GM21825 (cell line): ENCODE measurements around the gene OSTF1.

Source experiments
- ATAC-seq: cut with Tn5 transposase; IDR thresholded peaks from one replicate; pipeline ENCODE4 v1.9.1; 2021; ENCODE audit warnings: mild to moderate bottlenecking, moderate library complexity; ENCODE audit not compliant: unreplicated experiment

OSTF1 gene, protein sequence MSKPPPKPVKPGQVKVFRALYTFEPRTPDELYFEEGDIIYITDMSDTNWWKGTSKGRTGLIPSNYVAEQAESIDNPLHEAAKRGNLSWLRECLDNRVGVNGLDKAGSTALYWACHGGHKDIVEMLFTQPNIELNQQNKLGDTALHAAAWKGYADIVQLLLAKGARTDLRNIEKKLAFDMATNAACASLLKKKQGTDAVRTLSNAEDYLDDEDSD

DNA sequence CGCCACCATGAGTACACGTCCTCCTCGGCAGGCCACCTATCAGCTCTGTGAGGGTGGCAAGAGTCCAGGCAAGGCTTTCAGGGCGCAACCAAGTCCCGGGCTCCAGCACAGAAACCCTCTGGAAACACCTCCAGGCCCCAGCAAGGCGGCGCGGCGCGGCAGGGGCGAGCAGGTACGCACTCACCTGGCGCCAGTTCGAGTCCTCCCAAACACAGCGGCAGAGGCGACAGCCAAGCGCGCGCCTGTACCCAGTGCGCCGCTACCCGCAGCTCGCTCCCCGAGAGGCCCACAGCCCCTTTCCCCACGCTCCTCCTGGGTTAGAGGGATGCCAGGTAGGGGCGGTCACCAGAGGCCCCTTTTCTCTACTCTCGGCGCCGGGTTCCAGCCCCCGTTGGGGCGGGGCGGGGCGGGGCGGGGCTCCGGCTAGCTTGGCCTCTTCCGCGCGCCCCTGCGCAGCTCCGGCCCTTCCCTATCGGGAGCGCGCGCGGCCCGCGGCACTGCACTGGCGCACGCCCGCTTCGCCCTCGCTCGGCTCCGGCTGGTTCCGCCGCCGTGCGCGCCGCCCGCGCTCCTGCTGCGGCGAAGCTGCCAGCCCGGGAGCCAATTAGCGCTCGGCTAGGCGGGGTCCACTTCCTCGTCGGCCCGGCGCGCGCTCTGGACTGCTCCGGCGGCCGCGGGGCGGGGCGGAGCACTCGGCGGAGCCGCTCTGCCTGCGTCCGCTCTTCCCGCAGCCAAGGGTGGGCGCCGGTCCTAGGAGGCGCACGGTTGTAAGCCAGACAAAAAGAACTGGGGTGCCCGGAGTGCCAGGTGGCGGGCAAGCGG, at the start of gene OSTF1, which contains the start of gene NMRK1:
OSTF1 (plus strand) TSS at position 691 of the 822 bp plus-strand sequence. CDS start 179 bp downstream, outside the sequence.
NMRK1 (minus strand) TSS at position 332 of the 822 bp plus-strand sequence. CDS start 5,040 bp downstream, outside the sequence.
- ATAC-seq, result peak; percentile 89

DNA sequence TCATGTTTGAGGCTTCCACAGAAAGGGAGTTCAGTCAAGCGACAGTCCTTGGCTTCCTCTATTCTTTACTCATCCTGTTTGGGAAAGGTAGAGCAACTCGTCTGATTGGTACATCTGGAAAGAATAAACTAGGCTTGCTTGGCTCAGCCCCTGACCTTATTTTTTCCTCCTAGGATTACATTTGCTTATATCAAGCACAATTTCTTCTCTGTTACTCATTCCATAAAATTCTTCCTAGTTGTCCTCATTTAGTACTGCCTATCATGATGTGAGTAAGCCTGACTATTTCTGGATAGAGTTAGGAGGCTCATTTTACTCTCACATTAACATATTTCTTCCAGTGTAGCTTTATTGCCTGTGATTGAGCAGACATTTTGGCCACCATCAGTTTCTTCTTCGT, 49.3 kb upstream of the OSTF1 start:
- no peak for ATAC-seq

DNA sequence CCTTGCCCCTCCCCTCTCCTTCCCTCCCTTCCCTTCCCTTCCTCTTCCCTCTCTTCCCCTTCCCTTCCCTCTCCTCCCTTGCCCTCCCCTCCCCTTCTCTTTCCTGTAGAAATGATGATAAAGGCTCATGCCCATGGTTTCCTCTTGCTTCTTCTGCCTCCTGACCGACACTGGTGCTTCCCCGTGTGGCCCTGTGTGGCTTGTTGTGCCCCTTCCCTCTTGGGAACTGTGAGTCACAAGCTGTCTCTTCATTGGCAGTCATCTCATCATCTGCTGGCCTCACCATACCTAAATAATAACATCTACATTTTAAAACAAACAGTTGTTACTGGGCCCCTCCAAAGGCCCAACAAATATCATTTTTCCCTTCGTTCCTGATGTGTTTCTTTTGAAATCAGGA, 48.5 kb upstream of the OSTF1 start:
- peak; percentile 78 for ATAC-seq

DNA sequence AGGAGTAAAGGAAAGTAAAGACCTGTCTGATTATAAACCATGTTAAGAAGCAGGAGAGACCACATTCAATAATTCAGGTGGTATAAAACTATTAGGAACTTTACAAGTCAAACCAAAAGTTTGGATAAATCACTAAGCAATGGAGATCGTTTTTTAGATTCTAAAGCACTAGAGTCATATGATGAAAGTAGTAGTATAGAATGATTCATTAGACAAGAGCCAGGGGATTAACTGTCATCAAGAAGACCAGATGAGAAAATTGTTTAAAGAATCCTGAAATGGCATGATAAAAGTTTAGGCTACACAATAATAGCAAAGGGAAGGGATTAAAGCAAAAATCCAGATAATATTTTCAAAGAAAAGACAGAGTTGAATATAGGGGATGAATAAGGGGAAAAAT, 47.3 kb upstream of the OSTF1 start:
- no peak for ATAC-seq

DNA sequence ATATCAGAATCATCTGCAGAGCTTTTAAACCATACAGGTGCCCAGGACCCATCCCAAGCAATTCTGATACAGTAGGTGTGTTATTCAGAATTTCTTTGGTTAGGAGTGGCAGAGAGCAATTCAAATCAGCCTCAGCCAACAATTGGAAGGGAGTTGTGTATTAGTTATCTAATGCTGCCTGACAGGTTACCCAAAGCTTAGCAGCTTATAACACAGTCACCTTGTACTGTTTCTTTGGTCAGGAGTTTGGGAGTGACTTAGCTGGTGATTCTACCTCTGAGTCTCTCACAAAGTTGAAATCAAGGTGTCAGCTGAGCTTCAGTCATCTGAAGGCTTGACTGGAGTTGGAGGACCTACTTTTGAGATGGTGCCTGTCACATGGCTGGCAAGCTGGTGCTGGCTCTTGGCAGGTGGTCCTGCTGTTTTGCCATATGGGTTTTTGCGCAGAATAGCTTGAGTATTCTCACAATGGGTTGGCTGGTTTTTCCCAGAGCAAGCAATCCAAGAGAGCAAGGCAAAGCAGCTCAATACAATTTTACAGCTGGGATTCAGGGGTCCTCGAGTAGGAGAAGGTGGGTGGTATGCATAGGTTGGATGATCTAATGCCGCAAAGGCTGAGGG, 41.5 kb upstream of the OSTF1 start:
- ATAC-seq, result no peak

DNA sequence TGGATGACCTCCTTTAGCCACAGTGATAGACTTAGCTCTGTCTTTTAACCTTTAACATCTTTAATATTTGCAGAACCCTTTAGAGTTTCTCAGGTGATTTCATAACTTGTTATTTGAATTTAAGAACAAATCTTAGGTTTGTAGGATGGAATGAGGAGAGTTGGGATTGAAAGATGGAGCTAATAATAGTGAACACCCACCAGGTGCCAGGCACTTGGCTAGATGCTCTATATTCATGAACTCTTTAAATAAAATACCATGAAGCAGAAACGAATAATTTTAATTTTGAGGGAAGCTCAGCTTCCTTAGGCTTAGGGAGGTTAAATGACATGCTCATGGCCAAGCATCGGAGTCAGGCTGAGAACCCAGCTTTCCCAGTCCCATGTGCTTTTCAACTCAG, 40.8 kb upstream of the OSTF1 start:
- no peak for ATAC-seq

DNA sequence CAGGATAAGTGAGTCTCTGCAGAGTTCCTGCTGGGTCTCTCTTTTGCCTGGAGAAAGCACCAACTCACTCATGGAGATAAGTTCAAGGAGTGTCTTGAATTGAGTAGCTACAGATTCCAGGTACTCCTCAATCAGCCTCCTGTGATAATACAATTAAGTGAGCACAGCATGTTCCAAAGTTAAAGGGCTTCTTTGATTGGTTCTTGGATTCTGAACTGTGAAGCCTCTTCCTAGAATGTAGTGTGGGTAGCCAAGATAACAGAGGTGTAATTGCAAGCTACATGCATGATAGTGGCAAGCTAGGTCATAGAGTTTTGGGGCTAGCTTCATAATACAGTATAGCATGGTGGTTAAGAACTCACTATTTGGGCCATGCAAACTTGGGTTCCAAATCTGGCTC, 37.0 kb upstream of the OSTF1 start:
- ATAC-seq, result no peak

DNA sequence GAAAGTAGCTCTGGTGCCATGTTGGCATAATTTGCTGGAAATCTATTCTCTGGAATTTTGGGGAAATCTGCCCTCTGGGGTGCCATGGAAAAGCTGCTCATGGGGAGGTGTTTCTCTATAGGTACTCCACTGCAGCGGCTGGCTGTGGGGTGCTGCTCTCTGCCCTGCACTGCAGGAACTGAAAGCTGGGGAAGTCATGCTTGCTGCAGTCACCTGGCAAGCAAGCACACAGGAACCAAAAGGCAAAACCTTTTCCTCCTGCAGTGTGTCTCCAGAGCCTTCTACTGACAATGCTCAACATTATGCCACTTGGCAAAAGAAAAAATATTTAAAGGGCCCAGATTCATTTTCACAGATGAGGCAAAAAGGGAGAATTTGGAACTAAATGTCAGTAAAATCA, 34.4 kb upstream of the OSTF1 start:
- ATAC-seq, result peak; percentile 83

DNA sequence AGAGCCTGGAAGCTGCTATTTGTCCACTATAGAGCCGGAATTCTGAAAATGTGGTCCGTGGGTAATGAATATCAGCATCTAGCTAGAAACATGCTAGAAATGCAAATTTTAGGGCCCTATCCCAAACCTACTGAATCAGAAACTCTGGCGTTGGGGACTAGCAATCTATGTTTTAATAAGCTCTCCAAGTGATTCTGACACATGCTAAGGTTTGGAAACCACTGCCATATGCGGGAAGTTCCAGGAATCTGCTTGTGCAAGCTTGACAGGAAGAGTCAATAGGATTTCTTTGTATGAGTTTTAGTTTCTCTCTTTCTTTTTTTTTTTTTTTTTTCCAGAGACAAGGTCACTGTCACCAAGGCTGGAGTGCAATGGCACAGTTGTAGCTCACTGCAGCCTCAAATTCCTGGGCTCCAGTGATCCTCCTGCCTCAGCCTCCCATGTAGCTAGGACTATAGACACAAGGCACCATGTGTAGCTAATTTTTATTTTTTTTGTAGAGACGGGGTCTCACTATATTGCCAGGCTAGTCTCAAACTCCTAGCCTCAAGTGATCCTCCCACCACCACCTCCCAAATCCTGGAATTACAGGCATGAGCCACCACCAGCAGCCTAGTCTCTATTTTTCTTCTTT, 33.8 kb upstream of the OSTF1 start:
- no peak for ATAC-seq

DNA sequence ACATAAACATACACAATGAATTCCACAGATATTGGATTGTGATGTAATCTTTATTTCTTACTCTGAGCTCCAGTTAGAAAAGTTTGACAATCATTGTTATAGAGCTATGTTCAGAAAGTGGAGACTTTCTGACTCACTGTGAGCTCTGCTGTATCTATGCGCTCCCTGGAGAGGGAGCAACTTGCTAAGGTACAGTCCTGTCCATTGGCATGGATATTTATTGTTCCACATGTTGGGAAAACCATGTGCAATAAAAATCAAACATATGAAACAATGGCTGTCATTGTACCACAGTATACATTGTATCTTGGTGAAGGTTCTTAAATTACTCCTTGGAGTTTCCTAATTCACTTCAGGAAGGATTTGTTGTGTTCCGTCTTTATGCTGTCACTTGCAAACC, 27.1 kb upstream of the OSTF1 start:
- no peak for ATAC-seq

DNA sequence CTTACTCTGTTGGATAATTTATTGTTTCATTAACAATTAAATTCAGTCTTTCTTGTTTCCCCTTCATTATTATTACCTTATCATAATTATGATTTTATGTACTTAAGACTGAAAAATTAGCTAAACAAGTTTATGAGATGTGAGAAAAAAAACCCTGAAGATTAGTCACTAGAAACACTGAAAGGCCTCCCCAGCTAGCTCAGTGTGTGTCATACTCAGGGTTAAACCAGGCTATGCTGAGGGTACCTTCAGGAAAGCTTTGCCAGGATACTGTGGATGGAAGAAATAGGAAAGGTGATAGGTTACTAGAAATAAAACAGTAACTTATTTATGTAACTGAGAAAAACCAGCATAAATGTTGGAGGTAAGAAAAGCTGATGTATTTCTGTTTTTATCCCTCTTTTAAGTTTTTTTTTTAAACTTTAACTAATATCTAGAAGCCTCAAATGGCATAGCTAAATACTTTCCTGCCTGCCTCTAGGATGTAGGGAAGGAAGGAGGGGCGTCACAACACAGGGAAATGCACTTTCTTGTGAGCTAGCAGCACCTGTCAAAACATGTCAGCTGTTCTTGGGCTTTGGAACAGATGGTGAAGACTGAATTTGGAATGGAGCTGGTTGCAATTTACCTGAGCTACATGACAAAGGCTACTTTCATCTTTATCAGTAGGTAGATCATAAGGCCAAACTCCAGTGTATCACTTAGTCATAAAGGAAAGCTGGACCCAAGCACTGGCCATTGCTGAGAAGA, 24.6 kb upstream of the OSTF1 start:
- no peak for ATAC-seq

DNA sequence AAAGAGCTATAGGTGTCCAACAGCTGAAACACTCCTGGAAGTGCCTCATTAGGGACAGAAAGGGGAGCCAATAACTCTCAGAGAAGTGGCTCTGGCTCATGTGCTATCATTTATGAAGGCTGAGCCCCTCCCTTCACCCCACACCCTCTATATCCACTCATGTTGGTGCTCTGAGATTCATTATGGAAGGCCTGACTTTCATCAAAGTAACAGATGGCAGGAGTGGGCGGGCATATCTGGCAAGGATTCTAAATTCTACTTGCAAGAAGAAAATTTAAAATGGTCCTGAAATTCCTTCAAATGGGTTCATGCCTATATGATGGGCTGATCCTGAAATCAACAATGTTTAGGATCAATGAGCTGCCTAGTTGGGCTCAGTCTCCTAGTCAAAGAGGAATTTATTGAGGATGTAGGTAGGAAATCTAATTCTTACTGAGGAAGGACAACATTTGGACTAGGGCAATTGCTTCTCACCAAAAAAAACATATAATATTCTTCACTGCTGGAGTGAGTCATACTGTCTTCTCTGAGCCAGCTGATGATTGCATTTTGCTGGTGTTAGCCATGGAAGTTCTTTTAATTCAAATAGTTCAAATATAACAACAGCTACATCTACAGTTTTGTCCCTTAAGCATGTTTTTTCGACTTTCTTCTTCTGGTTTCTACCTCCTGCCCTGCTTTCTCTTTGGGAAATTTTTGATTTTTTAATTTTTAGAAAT, 23.8 kb upstream of the OSTF1 start:
- no peak for ATAC-seq

DNA sequence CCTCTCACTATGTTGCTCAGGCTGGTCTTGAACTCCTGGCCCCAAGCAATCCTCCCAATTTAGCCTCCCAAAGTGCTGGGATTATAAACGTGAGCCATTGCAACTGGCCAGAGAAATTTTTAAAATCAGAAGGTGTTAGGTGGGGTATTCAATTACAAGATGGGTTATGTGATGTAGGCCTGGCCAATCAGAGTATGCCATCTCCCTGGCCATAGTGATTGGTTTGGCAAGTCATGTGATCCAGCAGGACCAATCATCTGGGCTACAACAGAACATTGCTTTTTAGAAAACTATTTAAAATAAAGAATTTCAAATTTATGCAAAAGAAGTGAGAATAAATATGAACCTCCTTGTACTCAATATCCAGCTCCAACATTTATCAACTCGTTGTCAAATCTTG, 22.8 kb upstream of the OSTF1 start:
- ATAC-seq, result no peak

DNA sequence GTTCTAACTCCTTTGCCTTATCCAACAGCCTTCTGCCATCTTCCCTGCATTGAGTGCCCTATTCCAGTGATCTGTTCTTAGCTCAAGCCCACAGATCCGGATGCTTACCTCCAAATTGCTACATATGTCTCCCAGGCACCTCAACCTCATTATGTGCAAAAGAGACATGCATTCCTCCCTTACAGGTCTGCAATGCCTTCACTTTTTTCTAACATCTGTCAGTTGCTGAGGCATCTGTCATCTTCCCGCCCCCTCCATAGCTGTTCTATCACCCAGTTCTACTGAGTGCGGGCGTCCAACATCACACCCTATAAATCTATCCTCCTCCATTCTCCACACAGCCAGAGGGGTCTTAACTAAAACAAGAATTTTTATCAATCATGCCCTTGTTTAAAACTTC, 20.4 kb upstream of the OSTF1 start:
- ATAC-seq, result no peak

DNA sequence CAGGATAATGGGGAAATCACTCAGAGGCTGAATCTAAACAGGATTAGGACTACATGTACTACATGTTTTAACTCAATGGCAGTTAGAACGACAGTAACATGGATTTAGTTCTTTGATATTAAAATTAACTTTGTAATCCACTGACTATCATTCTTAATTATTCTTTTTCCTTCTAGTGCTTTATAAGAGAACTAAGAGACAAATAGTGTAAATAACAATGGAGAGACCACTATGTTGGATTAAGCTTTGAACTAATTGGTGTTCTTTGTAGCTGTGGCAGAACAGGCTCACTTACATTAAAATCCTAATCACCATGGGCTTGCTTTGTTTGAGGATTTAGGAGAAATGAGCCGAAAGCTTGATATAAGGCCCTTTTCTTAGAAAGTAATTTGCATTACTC, 19.1 kb upstream of the OSTF1 start:
- no peak for ATAC-seq

DNA sequence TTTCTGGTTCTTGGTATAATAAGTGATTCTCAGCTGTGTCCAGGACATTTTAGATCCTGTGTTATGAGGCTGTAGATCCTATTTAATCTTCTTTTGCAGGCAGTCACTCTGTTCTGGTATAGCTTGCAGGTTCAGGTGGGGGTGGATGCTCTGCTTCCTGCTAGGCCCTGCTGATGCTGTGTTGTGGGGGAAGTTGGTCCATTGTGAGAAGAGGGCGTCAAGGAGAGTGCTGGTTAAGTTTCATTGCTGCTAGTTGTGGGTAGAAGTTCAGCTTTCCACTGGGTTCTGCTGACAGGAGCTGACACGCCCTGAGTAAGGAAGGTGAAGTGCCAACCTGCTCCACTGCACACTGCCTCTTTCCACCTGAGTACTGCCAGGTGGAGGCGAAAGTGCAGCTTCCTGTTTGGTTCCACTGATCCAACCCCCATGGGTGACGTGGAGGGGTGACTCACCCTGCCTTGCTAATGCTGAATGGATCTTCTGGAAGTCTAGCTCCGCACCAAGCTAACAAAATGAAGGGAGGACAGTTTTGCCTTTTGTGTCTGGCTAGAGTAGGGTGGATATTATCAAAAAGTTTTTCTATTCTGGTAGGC, 16.7 kb upstream of the OSTF1 start:
- ATAC-seq, result no peak

DNA sequence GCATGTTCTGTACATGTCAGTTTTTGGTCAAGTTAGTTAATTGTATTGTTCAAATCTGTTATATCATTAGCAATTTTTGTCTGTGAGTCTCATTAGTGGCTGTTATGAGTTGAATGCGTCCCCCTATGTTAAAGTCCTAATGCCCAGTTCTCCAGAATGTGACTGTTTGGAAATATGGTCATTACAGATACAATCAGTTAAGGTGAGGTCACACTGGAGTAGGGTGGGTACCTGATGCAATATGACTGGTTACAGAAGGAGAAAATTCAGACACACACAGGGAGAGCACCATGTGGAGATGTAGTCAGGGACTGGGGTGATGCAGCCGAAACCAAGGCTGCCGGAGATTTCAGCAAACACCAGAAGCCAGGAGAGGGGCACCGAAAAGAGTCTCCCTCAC, 15.4 kb upstream of the OSTF1 start:
- ATAC-seq, result no peak

DNA sequence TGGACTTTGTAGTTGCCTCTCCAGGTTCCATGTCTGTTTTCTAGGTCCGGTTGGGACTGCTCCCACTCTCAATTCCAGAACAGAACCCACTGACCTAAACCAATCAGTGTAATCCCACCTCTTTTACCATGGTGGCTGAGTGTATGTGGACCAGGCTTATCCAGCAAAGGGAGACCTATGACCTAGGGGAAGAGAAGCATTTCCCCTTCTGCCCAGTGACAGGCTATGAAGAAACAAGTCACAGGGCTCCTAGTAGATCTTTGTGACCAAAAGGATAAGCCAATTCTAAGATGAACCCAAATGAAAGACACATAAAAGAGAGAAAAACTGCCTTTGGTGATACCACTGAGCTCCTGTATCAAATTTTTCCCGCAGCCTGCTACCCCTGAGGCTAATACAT, 6.7 kb upstream of the OSTF1 start:
- ATAC-seq, result no peak

DNA sequence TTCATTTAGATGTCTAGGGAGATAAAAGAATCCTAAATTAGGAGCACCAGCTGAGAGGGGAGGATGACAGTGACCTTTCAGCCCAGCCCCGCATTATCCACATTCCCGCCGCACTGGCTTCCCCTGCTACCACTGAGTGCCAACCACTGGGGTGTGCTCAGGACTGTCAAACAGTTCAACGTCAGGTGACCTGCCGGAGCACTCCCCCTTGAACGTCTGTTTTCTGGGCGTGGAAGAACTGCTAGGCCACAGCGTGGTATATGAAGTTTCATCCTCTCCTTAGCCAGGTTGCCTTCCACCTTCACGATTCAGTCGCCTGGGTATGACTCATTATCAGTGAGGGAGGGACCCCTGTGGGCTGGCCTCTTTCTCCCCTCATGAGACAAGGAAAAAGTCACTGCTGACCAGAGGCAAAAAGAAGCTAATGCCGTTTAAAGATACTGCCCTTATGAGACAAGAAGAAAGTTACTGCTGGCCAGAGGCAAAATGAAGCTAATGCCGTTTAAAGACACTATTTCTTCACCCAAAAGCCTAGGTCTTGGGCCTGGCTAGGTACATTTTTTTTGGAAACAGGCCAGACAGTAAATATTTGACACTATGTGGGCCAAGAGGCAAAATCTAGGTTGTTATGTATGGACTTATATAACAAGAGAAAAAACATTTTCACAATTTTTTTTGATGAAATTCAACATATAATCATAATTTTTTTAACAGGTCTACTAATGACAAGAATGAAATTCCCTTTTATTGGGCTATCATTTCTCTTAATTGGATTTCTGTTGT, 4.9 kb upstream of the OSTF1 start:
- ATAC-seq, result no peak
